ENCODE measurements around the gene ALX3. TPM values are rescaled to one million over a fixed set of nuclear protein-coding genes. Genes with fewer than 3 reads are reported as not detected.

The ALX3 gene
- total and polyA plus RNA-seq, 2 of the 8 experiments (the other 6 are each of a cell fraction or from before 2014, with no cell fraction given): 0.20 TPM; not detected in 1

DNA sequence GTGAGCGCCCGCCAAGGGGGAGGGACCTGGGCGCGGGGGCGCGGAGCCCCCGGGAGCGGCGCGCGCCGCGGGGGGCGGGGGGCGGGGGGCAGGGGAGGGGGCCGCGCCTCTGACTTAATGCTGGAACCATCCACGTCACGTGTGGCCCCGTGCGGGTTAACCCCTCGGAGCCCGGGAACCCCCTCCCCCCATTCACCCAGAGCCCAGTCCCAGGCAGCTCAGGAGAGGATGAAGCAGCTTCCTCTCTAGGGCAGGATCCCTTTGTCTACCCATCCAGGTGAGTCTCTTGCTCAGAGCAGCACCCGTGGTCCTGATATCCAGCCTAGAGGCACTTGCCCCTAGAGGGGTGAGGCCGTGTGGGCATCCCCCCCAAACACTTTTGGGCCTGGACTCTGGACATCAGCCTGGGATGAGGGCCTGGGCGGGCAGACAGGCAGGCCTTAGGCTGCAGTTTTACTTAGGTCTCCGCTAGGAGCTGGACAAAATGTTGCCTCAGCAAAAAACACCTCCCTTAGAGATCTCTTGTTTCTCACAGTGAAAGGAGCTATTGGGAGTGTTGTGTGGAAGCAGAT is at the start of gene ALX3 (continued):
- TF ChIP-seq ASH2L (IDR thresholded peaks at IDR 0.05; ENCODE audit: low read length): no peak
- no peak for TF ChIP-seq YY1 (IDR thresholded peaks at IDR 0.05; ENCODE audit: low read depth, low read length)
- TF ChIP-seq, protein P1, sequence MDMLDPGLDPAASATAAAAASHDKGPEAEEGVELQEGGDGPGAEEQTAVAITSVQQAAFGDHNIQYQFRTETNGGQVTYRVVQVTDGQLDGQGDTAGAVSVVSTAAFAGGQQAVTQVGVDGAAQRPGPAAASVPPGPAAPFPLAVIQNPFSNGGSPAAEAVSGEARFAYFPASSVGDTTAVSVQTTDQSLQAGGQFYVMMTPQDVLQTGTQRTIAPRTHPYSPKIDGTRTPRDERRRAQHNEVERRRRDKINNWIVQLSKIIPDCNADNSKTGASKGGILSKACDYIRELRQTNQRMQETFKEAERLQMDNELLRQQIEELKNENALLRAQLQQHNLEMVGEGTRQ (IDR thresholded peaks at IDR 0.05; ENCODE audit: low read length): peak; percentile 18; the same call in 1 of the 2 replicates
- TF ChIP-seq, protein P2, sequence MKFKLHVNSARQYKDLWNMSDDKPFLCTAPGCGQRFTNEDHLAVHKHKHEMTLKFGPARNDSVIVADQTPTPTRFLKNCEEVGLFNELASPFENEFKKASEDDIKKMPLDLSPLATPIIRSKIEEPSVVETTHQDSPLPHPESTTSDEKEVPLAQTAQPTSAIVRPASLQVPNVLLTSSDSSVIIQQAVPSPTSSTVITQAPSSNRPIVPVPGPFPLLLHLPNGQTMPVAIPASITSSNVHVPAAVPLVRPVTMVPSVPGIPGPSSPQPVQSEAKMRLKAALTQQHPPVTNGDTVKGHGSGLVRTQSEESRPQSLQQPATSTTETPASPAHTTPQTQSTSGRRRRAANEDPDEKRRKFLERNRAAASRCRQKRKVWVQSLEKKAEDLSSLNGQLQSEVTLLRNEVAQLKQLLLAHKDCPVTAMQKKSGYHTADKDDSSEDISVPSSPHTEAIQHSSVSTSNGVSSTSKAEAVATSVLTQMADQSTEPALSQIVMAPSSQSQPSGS (IDR thresholded peaks at IDR 0.05; ENCODE audit: low read length): no peak
- TF ChIP-seq SUZ12 (IDR thresholded peaks at IDR 0.05; ENCODE audit: low read length): no peak
- TF ChIP-seq EP300 (IDR thresholded peaks at IDR 0.05; ENCODE audit: borderline replicate concordance in 1 of 2, low read depth in 2 of 2, low read length in 2 of 2): no peak

Data from H1 (cell line).